ENCODE data around the gene USP17L22.
"Not testable (repeated sequence)": the region's sequence is repeated elsewhere in the genome, so short reads cannot be mapped to it uniquely, and the experiment has no call there.

GRCh38 chr4:9238461-9238860, 29.0 kb upstream of the USP17L22 start:
- TF ChIP-seq ZFP3 (CRISPR knock-in tag; IDR thresholded peaks at IDR 0.05); SNAI2 (CRISPR knock-in tag; IDR thresholded peaks at IDR 0.05); ZFP30 (CRISPR knock-in tag; IDR thresholded peaks at IDR 0.05); RARB (CRISPR knock-in tag; IDR thresholded peaks at IDR 0.05); ARNTL (CRISPR knock-in tag; IDR thresholded peaks at IDR 0.05; ENCODE audit: borderline replicate concordance, low read depth); ZNF8 (CRISPR knock-in tag; IDR thresholded peaks at IDR 0.05); PATZ1 (CRISPR knock-in tag; IDR thresholded peaks at IDR 0.05; ENCODE audit: borderline replicate concordance); TOX (CRISPR knock-in tag; IDR thresholded peaks at IDR 0.05; ENCODE audit: borderline replicate concordance); GLIS3 (CRISPR knock-in tag; IDR thresholded peaks at IDR 0.05); ZC3H10 (CRISPR knock-in tag; IDR thresholded peaks at IDR 0.05); OSR1 (CRISPR knock-in tag; IDR thresholded peaks at IDR 0.05); CREB5 (CRISPR knock-in tag; IDR thresholded peaks at IDR 0.05; ENCODE audit: low read depth); PPARA (CRISPR knock-in tag; IDR thresholded peaks at IDR 0.05; ENCODE audit: borderline replicate concordance); ESRRG (CRISPR knock-in tag; IDR thresholded peaks at IDR 0.05): not testable (repeated sequence)
